Measurements from ENCODE around the gene TNIK. TPM values are rescaled to one million over a fixed set of nuclear protein-coding genes. Genes with fewer than 3 reads are reported as not detected.

The TNIK gene
- total and polyA plus RNA-seq, 10 of the 15 experiments (the other 5 are each of a cell fraction or from before 2014, with no cell fraction given), result 13.9 to 74.3 (median 48.2) TPM

- H3K36me3 ChIP-seq (ENCODE audit: control insufficient read depth in 2 of 2, insufficient read depth in 2 of 2, low read length in 1 of 2), result peaks cover 16 to 44% of the 10 kb centered on the region in 2 experiments
- no peak overlapping the region for H2AFZ ChIP-seq (ENCODE audit: control insufficient read depth, low read depth, low read length)
- no peak for DNase-seq (ENCODE audit: low read depth, low spot score)
- H3K4me2 ChIP-seq (ENCODE audit: control insufficient read depth, insufficient read depth), result no peak overlapping the region
- no peaks in the 10 kb centered on the region; the same call in 1 of the 3 replicates for H3K9me3 ChIP-seq (replicated peaks; ENCODE audit: control insufficient read depth, insufficient read depth, low read length)
- no peak for ATAC-seq
- no peak for FAIRE-seq
- intact Hi-C loops (cut with micrococcal nuclease; ENCODE audit: unreplicated experiment) (no loop called here), in situ Hi-C loops (cut with MboI) (no loop called here)
- no peak overlapping the region for H3K27ac ChIP-seq (ENCODE audit: control insufficient read depth, insufficient read depth)
- 100% methylated on average over 1 of the region's 1 CpG for WGBS (ENCODE audit: insufficient coverage, insufficient replicate concordance, low lambda C conversion rate, missing lambda C conversion rate)
- ChIA-PET POLR2A (no interaction called here), SMC1A (ENCODE audit: uncharacterized antibody, unreplicated experiment) (no interaction called here), CTCF (interaction anchor here (1.2 kb wide), 1 partner anchor 282 kb away, joined by 3 read pairs; no protein-coding TSS in a partner anchor), RAD21 (ENCODE audit: unreplicated experiment) (no interaction called here)
- H3K79me2 ChIP-seq (ENCODE audit: control insufficient read depth, insufficient read depth, low read length), result no peaks in the 10 kb centered on the region
- no peak overlapping the region for H3K4me3 ChIP-seq
- BruUV-seq (replicated peaks), result no TSS peak
- no peak overlapping the region for H3K9ac ChIP-seq (ENCODE audit: control insufficient read depth, insufficient read depth, low read length)
- no peaks in the 10 kb centered on the region for H3K27me3 ChIP-seq (replicated peaks in 1 of 2; ENCODE audit: control insufficient read depth in 2 of 2, insufficient read depth in 2 of 2, low read length in 1 of 2)
- no peak for TF ChIP-seq RBBP5 (conservative IDR thresholded peaks at IDR 0.05)
- TF ChIP-seq EGR1 (IDR thresholded peaks at IDR 0.05; ENCODE audit: borderline replicate concordance in 1 of 2, low read depth in 2 of 2, low read length in 2 of 2), result no peak
- TF ChIP-seq NKRF (conservative IDR thresholded peaks at IDR 0.05), result no peak
- no peak for TF ChIP-seq GATAD2B (conservative IDR thresholded peaks at IDR 0.05; ENCODE audit: low read depth)
- TF ChIP-seq RB1 (IDR thresholded peaks at IDR 0.05; ENCODE audit: borderline replicate concordance), result no peak
- no peak for TF ChIP-seq BRCA1 (IDR thresholded peaks at IDR 0.05; ENCODE audit: low read depth, low read length)
- no peak for TF ChIP-seq ELK1 (IDR thresholded peaks at IDR 0.05; ENCODE audit: low read depth, low read length)
- peaks cover 14% of the 10 kb centered on the region for H3K4me1 ChIP-seq (ENCODE audit: control insufficient read depth, insufficient read depth, low read length)
- H4K20me1 ChIP-seq (ENCODE audit: control insufficient read depth, insufficient read depth), result no peaks in the 10 kb centered on the region
These were observed 290.3 kb downstream of the TNIK start for GRCh38 chr3:171169866-171170265.

Measured in GM12878 (cell line).